ENCODE measurements around the gene ZBTB7C. TPM values are rescaled to one million over a fixed set of nuclear protein-coding genes. Genes with fewer than 3 reads are reported as not detected.

ZBTB7C gene
- total and polyA plus RNA-seq, 9 donors: 1.5 to 26.6 (median 15.7) TPM

- no peak for DNase-seq
- no peaks in the 10 kb centered on the region for H3K4me1 ChIP-seq (ENCODE audit: insufficient read depth)
- no peak overlapping the region for H3K27ac ChIP-seq
- H3K36me3 ChIP-seq: no peaks in the 10 kb centered on the region
- TF ChIP-seq POLR2A (IDR thresholded peaks at IDR 0.05): no peak
- 65 to 98% (median 93%) methylated on average over 6 of the region's 6 CpGs for WGBS, 3 donors
- H3K27me3 ChIP-seq: no peaks in the 10 kb centered on the region
- intact Hi-C loops (cut with DNase I): no loop called here
- H3K4me3 ChIP-seq: no peak overlapping the region
- no peaks in the 10 kb centered on the region for H3K9me3 ChIP-seq
Measured at GRCh38 chr18:48109961-48110493, 299.2 kb downstream of the ZBTB7C start.

DNA sequence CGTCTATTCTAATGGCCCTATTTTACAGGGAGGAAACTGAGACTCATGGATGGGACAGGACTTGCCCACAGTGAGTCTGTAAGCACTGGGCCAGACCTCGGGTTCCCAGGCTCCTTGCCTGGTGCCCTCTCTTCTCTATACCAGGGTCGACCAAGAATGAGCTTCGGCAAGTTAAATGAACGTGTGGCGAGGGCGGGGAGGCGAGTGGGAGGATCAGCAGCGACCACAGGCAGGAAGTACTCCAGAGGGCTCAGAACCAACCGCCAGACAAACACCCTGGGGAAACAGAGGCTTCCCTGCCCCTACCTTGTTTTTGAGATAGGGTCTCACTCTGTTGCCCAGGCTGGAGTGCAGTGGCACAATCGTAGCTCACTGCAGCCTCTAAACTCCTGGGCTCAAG is 301.0 kb downstream of the ZBTB7C start:
- H3K27ac ChIP-seq: no peak overlapping the region
- H3K4me3 ChIP-seq: no peak overlapping the region
- no peaks in the 10 kb centered on the region for H3K27me3 ChIP-seq
- TF ChIP-seq, protein P1, sequence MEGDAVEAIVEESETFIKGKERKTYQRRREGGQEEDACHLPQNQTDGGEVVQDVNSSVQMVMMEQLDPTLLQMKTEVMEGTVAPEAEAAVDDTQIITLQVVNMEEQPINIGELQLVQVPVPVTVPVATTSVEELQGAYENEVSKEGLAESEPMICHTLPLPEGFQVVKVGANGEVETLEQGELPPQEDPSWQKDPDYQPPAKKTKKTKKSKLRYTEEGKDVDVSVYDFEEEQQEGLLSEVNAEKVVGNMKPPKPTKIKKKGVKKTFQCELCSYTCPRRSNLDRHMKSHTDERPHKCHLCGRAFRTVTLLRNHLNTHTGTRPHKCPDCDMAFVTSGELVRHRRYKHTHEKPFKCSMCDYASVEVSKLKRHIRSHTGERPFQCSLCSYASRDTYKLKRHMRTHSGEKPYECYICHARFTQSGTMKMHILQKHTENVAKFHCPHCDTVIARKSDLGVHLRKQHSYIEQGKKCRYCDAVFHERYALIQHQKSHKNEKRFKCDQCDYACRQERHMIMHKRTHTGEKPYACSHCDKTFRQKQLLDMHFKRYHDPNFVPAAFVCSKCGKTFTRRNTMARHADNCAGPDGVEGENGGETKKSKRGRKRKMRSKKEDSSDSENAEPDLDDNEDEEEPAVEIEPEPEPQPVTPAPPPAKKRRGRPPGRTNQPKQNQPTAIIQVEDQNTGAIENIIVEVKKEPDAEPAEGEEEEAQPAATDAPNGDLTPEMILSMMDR (IDR thresholded peaks at IDR 0.05): no peak
- TF ChIP-seq POLR2A (IDR thresholded peaks at IDR 0.05) (no peak), EP300 (IDR thresholded peaks at IDR 0.05) (no peak)
- no peaks in the 10 kb centered on the region for H3K9me3 ChIP-seq
- 94 to 96% (median 95%) methylated on average over 11 of the region's 11 CpGs for WGBS, 3 donors
- H3K36me3 ChIP-seq: no peaks in the 10 kb centered on the region
- intact Hi-C loops (cut with DNase I): no loop called here
- no peaks in the 10 kb centered on the region for H3K4me1 ChIP-seq (ENCODE audit: insufficient read depth)
- DNase-seq: no peak

DNA sequence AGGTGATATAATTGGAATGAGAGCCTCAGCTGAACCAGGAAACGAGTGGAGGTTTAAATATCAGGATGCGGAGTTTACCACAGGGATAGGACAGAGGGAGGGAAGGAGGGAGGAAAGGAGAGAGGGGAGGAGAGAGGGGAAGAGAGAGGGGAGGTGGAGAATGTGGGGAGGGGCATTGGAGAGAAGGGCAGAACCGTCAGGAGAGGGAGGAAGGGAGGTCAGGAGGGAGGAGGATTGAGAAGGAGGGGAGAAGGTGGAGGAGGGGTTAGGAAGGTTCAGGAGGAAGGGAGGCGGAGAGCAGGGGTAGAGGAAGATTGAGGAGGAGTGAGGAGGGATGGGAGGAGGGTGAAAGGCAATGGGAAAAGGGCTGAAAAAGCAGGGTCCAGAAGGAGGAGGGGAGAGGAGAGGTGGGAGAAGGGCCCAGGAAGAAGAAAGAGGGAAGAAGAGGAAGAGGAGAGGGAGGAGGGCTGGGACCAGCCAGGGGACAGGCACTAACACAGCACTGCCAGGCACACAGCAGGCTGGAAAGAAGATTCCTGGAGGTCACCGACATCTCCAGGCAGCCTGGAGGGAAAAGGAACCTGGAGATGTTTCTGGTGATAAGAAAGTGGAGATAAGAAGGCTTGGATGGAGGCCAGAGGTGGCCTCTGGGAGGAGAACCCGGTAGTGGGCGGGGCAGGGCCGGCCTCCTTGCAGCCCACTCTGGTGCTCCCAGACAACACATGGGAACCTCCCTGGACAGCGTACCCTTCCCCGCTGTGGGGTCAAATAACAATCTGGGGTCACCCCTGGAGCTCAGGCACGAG is 302.0 kb downstream of the ZBTB7C start:
- H3K27ac ChIP-seq: no peak overlapping the region
- no peaks in the 10 kb centered on the region for H3K9me3 ChIP-seq
- no peaks in the 10 kb centered on the region for H3K4me1 ChIP-seq (ENCODE audit: insufficient read depth)
- intact Hi-C loops (cut with DNase I): no loop called here
- no peaks in the 10 kb centered on the region for H3K36me3 ChIP-seq
- TF ChIP-seq, protein P1 (IDR thresholded peaks at IDR 0.05): no peak
- 60 to 70% (median 65%) methylated on average over 11 of the region's 11 CpGs for whole genome bisulfite sequencing, 3 donors
- no peak overlapping the region for H3K4me3 ChIP-seq
- no peak for DNase-seq
- H3K27me3 ChIP-seq: no peaks in the 10 kb centered on the region

GRCh38 chr18:48106498-48106897 is 302.7 kb downstream of the ZBTB7C start:
- no peak for TF ChIP-seq EP300 (IDR thresholded peaks at IDR 0.05)
- no peak for TF ChIP-seq POLR2A (IDR thresholded peaks at IDR 0.05)
- TF ChIP-seq, protein P1 (IDR thresholded peaks at IDR 0.05): no peak
- no peak overlapping the region for H3K27ac ChIP-seq

GRCh38 chr18:48105317-48105716 is 303.9 kb downstream of the ZBTB7C start:
- Histone ChIP-seq H3K36me3 (no peaks in the 10 kb centered on the region), H3K4me3 (no peak overlapping the region), H3K27ac (no peak overlapping the region), H3K27me3 (no peaks in the 10 kb centered on the region), H3K4me1 (ENCODE audit: insufficient read depth) (peaks cover 4% of the 10 kb centered on the region), H3K9me3 (no peaks in the 10 kb centered on the region)
- no peak for DNase-seq
- 89 to 100% (median 100%) methylated on average over 1 of the region's 1 CpG for WGBS, 3 donors
- intact Hi-C loops (cut with DNase I): no loop called here
- TF ChIP-seq, protein P1 (IDR thresholded peaks at IDR 0.05): no peak
- TF ChIP-seq EP300 (IDR thresholded peaks at IDR 0.05) (no peak), POLR2A (IDR thresholded peaks at IDR 0.05) (no peak)

More at GRCh38 chr18:48106498-48106897, 302.7 kb downstream of the ZBTB7C start:
- no peak for DNase-seq
- H3K4me3 ChIP-seq: no peak overlapping the region
- H3K4me1 ChIP-seq (ENCODE audit: insufficient read depth): no peaks in the 10 kb centered on the region
- 63 to 69% (median 66%) methylated on average over 1 of the region's 1 CpG for WGBS, 3 donors
- intact Hi-C loops (cut with DNase I): no loop called here
- H3K36me3 ChIP-seq: no peaks in the 10 kb centered on the region
- H3K27me3 ChIP-seq: no peaks in the 10 kb centered on the region
- no peaks in the 10 kb centered on the region for H3K9me3 ChIP-seq
